HG02852 (cell line): ENCODE data around the gene MSRB2.
"Not testable (repeated sequence)": the region's sequence is repeated elsewhere in the genome, so short reads cannot be mapped to it uniquely, and the experiment has no call there.

ENCODE experiments used
- ATAC-seq: cut with Tn5 transposase; IDR thresholded peaks from one replicate; pipeline ENCODE4 v1.9.1; 2021; ENCODE audit warnings: mild to moderate bottlenecking, moderate library complexity; ENCODE audit not compliant: unreplicated experiment

Gene MSRB2

DNA sequence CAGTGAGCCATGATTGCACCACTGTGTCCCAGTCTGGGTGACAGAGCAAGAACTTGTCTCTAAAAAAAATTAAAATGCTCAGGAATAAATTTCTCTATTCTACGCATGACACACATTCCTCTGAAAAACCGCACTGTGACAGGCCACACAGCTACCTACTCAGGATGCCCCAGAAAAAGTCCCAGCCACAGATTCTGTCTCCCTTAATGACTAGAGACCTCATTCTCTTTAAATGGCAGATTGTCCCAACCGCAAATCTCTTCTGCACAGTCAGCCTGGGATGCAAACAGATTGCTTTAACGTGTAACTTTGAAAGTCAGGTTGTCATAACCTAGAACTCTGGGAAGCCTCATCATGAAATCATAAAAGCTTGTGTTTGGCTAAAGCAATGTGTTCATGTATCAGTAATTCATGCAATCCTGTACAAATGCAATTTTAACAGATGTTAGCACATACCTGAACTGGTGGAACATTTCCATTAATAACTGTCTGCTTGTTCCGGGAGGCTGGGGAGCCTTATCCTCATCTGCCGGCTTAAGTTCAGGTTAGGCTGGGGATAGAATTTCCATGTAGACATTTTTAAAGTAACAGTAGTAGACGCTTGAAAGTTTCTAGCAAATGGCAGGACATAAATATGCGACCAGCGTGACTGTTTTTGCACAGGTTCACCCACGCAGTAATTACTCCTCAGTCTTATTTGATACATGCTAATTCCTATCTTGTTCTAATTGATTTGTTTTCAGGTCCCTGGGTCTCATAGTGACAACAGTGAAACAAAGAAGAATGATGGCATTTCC, 26.2 kb upstream of the MSRB2 start:
- no peak for ATAC-seq

- not testable (repeated sequence) for ATAC-seq
Measured at GRCh38 chr10:23070092-23070912, 25.1 kb upstream of the MSRB2 start.

DNA sequence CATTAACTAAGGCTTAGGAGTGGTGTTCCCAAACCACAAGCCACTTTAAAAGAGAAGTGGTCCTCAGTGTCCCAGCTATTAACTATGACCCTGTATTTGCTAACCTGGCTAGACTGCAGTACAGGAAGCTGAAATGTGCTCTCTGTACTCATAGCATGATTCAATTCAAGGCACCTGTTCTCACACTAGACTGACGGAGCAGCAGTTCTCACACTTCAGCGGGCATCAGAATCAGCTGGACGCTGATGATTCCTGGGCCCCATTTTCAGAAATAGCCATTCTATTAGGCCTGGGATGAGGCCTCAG, 24.5 kb upstream of the MSRB2 start:
- peak; percentile 49 for ATAC-seq

- ATAC-seq = not testable (repeated sequence)
Measured at GRCh38 chr10:23072593-23072992, 22.8 kb upstream of the MSRB2 start.

DNA sequence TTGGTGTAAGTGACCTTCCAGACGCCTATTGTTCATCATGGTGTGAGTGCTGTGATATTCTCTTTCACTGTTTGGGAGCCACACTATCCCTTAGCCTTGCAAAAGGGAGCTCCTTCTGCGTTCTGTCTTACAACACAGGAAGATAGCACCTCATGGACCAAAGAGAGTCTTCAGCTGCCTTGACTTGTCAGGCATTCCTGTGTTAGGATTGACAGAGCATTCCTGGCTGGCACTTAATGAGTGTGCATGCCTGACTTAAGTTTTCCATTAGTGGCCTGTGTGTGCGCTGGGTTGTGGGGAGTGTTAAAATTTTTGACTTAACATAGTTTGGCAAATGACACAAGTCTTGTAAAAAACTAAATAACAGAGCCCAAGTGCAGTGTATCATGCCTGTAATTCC, 21.9 kb upstream of the MSRB2 start:
- ATAC-seq = no peak

DNA sequence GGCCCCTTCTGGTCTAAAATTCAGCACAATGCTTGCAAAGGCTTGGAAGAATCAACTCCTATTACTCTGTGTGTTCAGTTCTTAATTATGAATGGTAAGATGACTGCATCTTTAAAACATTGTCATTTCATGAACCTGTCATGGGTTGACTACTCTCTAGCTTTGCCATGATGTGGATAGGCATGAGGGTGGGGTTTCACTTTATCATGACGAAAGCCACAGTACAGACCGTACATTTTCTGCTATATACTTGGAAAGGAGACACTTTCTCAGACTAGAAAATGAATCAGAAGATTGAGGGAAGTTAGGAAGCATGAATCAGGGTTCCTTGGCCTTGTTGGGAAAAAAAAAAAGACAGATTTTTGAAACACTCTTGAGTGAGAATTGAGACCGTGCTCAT, 19.7 kb upstream of the MSRB2 start:
- ATAC-seq = no peak

- ATAC-seq = no peak
Measured at GRCh38 chr10:23078114-23078513, 17.3 kb upstream of the MSRB2 start.

DNA sequence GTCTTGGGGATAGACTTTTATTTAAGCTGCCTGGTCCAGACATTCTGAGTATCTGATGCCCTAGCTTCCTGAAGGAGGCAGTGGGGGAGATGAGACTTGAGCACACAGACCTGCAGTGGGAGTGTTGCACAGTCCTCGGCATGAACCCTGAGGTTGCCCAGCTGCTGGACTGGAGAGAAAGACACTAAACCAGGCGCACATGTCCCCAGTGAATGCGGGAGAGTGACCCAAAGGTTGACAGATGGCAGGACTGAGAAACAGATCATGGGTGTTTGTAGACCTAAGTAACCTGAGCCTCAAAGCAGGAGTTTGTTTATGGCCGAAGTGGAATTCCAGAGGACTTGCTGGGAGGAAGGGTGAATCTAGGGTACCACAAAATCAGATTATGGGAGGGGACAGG, 15.7 kb upstream of the MSRB2 start:
- ATAC-seq = no peak

- no peak for ATAC-seq
Measured at GRCh38 chr10:23080262-23080661, 15.1 kb upstream of the MSRB2 start.

GRCh38 chr10:23081221-23081750, 14.1 kb upstream of the MSRB2 start:
- ATAC-seq = no peak

DNA sequence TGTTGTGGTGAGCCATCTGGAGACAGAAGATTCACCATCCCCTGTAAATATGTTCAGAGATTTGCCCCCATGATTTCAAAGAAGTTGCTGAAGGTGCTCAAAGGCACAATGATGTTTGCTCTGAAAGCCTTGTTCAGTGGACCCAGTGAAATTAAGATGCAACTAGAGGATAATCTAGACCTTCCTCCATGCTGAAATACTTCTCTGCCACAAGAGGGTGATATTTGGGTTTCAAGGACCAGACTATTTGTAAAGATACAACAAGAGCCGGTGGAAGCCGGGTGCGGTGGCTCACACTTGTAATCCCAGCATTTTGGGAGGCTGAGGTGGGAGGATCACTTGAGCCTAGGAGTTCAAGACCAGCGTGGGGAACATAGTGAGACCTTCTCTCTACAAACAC, 13.5 kb upstream of the MSRB2 start:
- ATAC-seq = no peak

GRCh38 chr10:23088609-23089008, 6.8 kb upstream of the MSRB2 start:
- ATAC-seq = no peak

- no peak for ATAC-seq
Measured at GRCh38 chr10:23094786-23095403, 484 bp upstream of the MSRB2 start.

GRCh38 chr10:23095966-23096801, 805 bp downstream of the MSRB2 start:
- ATAC-seq = peak; percentile 59

- ATAC-seq = no peak
Measured at GRCh38 chr10:23096802-23097549, 1.6 kb downstream of the MSRB2 start.

- no peak for ATAC-seq
Measured at GRCh38 chr10:23099079-23099478, 3.7 kb downstream of the MSRB2 start.

DNA sequence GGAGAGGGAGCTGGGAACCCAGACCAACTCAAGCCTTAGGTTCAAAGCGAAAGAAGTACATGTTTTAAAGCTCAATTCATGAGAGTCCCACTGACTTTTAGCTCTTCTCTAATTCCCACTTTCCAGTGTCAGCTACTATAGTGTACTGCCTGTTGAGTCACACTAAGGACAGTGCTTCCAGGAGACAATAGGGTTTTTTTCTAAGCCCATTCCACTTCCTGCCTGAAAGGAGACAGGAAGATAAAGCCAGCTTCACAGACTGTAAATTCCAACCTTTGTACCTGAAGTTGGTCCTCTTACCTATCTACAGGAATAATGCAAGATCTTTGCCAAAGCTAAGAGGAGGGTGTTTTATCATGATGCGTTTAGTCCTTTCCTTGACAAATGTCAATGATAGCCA, 4.4 kb downstream of the MSRB2 start:
- no peak for ATAC-seq

DNA sequence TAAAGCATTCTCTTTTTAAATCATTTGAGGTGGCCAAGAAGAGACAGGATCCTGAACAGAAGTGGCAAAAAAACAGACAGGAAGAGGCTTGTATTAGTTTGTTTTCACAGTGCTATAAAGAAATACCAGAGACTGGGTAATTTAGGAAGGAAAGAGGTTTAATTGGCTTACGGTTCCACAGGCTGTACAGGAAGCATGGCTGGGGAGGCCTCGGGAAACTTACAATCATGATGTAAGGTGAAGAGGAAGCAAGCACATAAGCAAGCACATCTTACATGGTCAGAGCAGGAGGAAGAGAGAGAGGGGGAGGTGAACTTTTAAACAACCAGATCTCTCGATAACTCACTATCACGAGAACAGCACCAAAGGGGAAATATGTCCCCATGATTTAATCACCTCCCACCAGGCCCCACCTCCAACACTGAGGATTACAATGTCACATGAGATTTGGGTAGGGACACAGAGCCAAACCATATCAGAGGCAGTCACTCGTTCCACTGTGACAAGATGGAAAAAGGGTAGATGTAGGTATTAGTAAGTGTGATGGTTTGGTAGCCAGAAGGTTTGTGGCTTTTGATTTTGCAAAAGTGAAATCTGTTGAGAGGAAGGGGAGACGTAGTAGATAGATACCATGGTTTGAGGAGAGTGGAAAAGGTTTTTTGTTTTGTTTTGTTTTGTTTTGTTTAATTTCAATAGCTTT, 5.1 kb downstream of the MSRB2 start:
- no peak for ATAC-seq

DNA sequence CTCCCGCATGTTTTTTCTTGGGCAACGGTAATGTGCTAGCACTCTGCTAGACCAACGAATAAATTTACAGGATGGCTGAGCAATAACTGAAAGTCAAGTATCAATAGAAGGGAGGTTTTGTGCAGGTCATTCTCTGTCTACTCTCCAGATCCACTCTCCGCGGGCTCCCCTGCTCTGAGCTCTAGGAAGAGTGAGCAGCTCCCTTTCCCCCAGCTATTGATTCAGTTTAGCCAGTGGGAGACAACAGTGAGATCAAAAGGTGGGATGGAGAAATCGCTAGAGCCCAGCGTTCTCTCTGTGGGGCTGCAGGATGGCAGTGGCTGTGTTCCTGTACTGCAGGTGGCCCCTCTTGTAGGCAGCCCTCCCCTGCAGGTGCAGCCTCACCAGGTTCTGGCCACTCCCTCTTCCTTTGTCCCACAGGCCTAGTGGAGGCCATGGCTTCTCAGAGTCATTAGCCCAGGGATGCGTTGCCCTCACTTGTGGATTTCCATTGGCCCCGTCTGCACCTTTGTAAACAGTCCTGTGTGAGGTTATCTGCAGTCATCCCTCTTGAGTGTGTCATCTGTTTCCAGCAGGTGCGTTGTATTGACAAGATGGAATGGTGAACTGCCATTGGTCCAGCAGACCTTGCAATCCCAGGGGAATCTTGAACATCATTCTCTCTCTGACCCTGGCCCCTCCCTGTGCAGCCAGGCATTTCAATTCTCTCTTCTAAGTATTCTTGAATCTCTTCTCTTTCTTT, 11.1 kb downstream of the MSRB2 start:
- no peak for ATAC-seq
